B cell (primary cell): ENCODE measurements around the gene PREX1. TPM values are rescaled to one million over a fixed set of nuclear protein-coding genes. Genes with fewer than 3 reads are reported as not detected.
A peak's percentile ranks its signal among the peaks of the same experiment; 100 is the strongest.

Source experiments
- ATAC-seq: fragments of 200-7000 bp; cut with Tn5 transposase; one replicate; pipeline ENCODE4 v1.10.0; 2021; ENCODE audit warnings: low read depth, mild to moderate bottlenecking, moderate number of reproducible peaks, moderate library complexity
- CTCF ChIA-PET: fragments of 350-600 bp; sonication (Branson Sonifier 250); formaldehyde crosslinking; loops from one replicate; lab custom pipeline; 2021; ENCODE audit warnings: antibody characterized with exemption, inconsistent platforms; lab: Charles Lee
- POLR2A ChIA-PET: fragments of 350-600 bp; sonication (Branson Sonifier 250); formaldehyde crosslinking; loops from one replicate; lab custom pipeline; 2021; ENCODE audit warnings: antibody characterized with exemption; lab: Charles Lee
- DNase-seq: peaks from one replicate; pipeline ENCODE4 v3.0.0; 2013
- H2AFZ ChIP-seq: 2 replicates; pipeline ENCODE4 v1.6.1; 2012; ENCODE audit warnings: mild to moderate bottlenecking, low read depth, low read length; ENCODE audit not compliant: insufficient read depth, poor library complexity, severe bottlenecking
- H3K27ac ChIP-seq, 2 donors: 1 replicate in 1 of 2; 2 replicates in 1 of 2; pipeline ENCODE4 v1.5.1; 2012 to 2013; ENCODE audit warnings: low read length in 2 of 2, mild to moderate bottlenecking in 2 of 2, moderate library complexity in 1 of 2
- H3K27me3 ChIP-seq, 4 experiments: fragments of 200-600 bp in 1 of 4; sonication (generic) in 1 of 4; replicated peaks in 1 of 4; 1 replicate in 2 of 4; 2 replicates in 2 of 4; pipeline versions ENCODE4 v1.6.1 to v1.7.0; 2013 to 2016; ENCODE audit warnings: low read length in 3 of 4, mild to moderate bottlenecking in 2 of 4, mixed read lengths in 1 of 4, moderate library complexity in 1 of 4; ENCODE audit not compliant: insufficient read depth in 4 of 4, control insufficient read depth in 3 of 4; ENCODE audit errors: control extremely low read depth in 1 of 4
- H3K36me3 ChIP-seq, 2 experiments: replicated peaks in 1 of 2; 1 replicate in 1 of 2; 2 replicates in 1 of 2; pipeline versions ENCODE4 v1.6.1 to v1.7.1; 2013; ENCODE audit warnings: low read length in 1 of 2; ENCODE audit not compliant: insufficient read depth in 2 of 2, control insufficient read depth in 1 of 2; ENCODE audit errors: control extremely low read depth in 1 of 2, extremely low read depth in 1 of 2
- H3K4me1 ChIP-seq, 2 donors: fragments of 200-600 bp in 1 of 2; sonication (generic) in 1 of 2; 1 replicate in 1 of 2; 2 replicates in 1 of 2; pipeline versions ENCODE4 v1.5.1 to v1.6.1; 2013 to 2017; ENCODE audit warnings: low read length in 2 of 2; ENCODE audit not compliant: control insufficient read depth in 2 of 2, insufficient read depth in 2 of 2
- H3K4me2 ChIP-seq: replicated peaks from 2 replicates; pipeline ENCODE3; 2012; ENCODE audit warnings: mild to moderate bottlenecking, low read depth, low read length; ENCODE audit not compliant: poor library complexity, severe bottlenecking
- H3K4me3 ChIP-seq, 5 experiments: fragments of 200-600 bp in 1 of 5; sonication (generic) in 1 of 5; 1 replicate in 3 of 5; 2 replicates in 2 of 5; pipeline versions ENCODE4 v1.5.1 to v1.7.0; 2011 to 2016; ENCODE audit warnings: low read length in 4 of 5, mild to moderate bottlenecking in 4 of 5, low read depth in 2 of 5, control low read depth in 1 of 5, moderate library complexity in 1 of 5; ENCODE audit not compliant: insufficient read depth in 1 of 5; ENCODE audit errors: control extremely low read depth in 1 of 5, extremely low read depth in 1 of 5
- H3K79me2 ChIP-seq: fragments of 200-600 bp; sonication (generic); one replicate; pipeline ENCODE4 v1.6.0; 2016; ENCODE audit warnings: low read length; ENCODE audit not compliant: control insufficient read depth, insufficient read depth
- H3K9ac ChIP-seq: fragments of 200-600 bp; sonication (generic); 2 replicates; pipeline ENCODE4 v1.6.1; 2017; ENCODE audit warnings: mild to moderate bottlenecking, low read length, moderate library complexity
- H3K9me3 ChIP-seq, 3 donors: one replicate each; pipeline versions ENCODE4 v1.6.1 to v1.7.1; 2013; ENCODE audit warnings: low read length in 2 of 3; ENCODE audit not compliant: control insufficient read depth in 2 of 3, insufficient read depth in 1 of 3; ENCODE audit errors: control extremely low read depth in 1 of 3
- H4K20me1 ChIP-seq: 2 replicates; pipeline ENCODE4 v1.6.0; 2012; ENCODE audit warnings: mild to moderate bottlenecking, low read length; ENCODE audit not compliant: insufficient read depth, control insufficient read depth, poor library complexity, severe bottlenecking
- H3K27ac Mint-ChIP-seq: one replicate; pipeline ENCODE4 v1.8.0; 2021; ENCODE audit warnings: mixed read lengths
- H3K27me3 Mint-ChIP-seq: one replicate; pipeline ENCODE4 v1.8.0; 2021; ENCODE audit warnings: mixed read lengths
- H3K4me1 Mint-ChIP-seq: one replicate; pipeline ENCODE4 v1.8.0; 2021; ENCODE audit warnings: mixed read lengths
- H3K4me3 Mint-ChIP-seq: one replicate; pipeline ENCODE4 v1.8.0; 2021; ENCODE audit warnings: mixed read lengths
- H3K9me3 Mint-ChIP-seq: one replicate; pipeline ENCODE4 v1.8.0; 2022; ENCODE audit warnings: mixed read lengths; ENCODE audit not compliant: insufficient read depth
- EZH2 ChIP-seq: IDR thresholded peaks from 2 replicates; pipeline ENCODE4 v1.6.1; 2012; ENCODE audit warnings: borderline replicate concordance, low read depth, mild to moderate bottlenecking, moderate library complexity, low read length; ENCODE audit not compliant: insufficient read depth, poor library complexity, severe bottlenecking
- WGBS: methylation state at CpG from one replicate; pipeline ENCODE4 v1.1.5; 2013; ENCODE audit warnings: missing lambda C conversion rate; ENCODE audit not compliant: insufficient coverage; 5-methylcytosine and 5-hydroxymethylcytosine counted together
- intact Hi-C: fragments of 100-400 bp; cut with micrococcal nuclease; formaldehyde crosslinking; loops from one replicate; pipeline ENCODE4 v1.10.0; 2022
- polyA plus RNA-seq: library from polyadenylated mRNA; depleted of rRNA; stranded (reverse); fragments of >200 nt; gene quantifications from 2 replicates; pipeline ENCODE4 v1.2.3, GENCODE V29; 2012
- total RNA-seq, 2 donors: library from RNA; stranded (reverse); fragments of 120-200 nt in 1 of 2; gene quantifications; 1 replicate in 1 of 2; 2 replicates in 1 of 2; pipeline versions ENCODE4 v1.2.3 to v1.2.4, GENCODE V29; 2013 to 2022
- TF ChIP-seq, protein P1 (sequence below): fragments of 200-600 bp; IDR thresholded peaks from one replicate; pipeline ENCODE4 v1.8.0; 2022; ENCODE audit warnings: antibody characterized with exemption, mild to moderate bottlenecking

Gene PREX1
- total and polyA plus RNA-seq, 2 donors (not counting 1 experiment from before 2014, with no cell fraction given) = 79.1 to 99.4 TPM

DNA sequence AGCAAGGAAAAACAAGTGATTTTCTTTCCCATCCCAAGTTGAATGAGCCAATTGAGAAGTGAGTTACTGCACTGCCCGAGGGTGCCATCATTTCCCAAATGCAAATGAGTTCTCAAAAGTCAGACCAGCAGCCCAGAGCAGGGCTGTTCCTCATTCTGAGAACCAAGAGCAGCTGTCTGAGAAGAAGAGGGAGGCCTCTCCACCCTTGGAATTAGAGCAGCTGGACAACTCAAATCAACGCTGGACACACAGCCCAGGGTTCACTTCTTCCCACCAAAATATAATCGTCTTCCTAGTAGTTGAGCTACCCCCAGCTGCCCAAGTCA is 4.6 kb upstream of the PREX1 start:
- Mint-ChIP-seq H3K4me3 (peak overlapping the region; percentile 27), H3K27ac (peak overlapping the region; percentile 68), H3K27me3 (no peaks in the 10 kb centered on the region), H3K9me3 (no peaks in the 10 kb centered on the region), H3K4me1 (peaks cover 38% of the 10 kb centered on the region)
- Histone ChIP-seq H2AFZ (no peak overlapping the region), H3K9ac (no peak overlapping the region), H3K4me1 (peaks cover 22 to 30% of the 10 kb centered on the region in 2 donors), H3K79me2 (peaks cover 1% of the 10 kb centered on the region), H3K4me3 (no peak overlapping the region), H4K20me1 (peaks cover under 1% of the 10 kb centered on the region), H3K27me3 (no peaks in the 10 kb centered on the region), H3K4me2 (peak overlapping the region; percentile 53), H3K27ac (peak overlapping the region in 1 of 2 donors; percentile 54), H3K9me3 (no peaks in the 10 kb centered on the region), H3K36me3 (no peaks in the 10 kb centered on the region)
- POLR2A ChIA-PET = no interaction called here
- ATAC-seq (no peak), DNase-seq (peak; percentile 60)
- CTCF ChIA-PET = interaction anchor here (0.7 to 2.8 kb wide), 2 partner anchors 73 to 186 kb away, joined by 3 to 13 read pairs; no protein-coding TSS in a partner anchor
- TF ChIP-seq EZH2 = no peak
- TF ChIP-seq, protein P1, sequence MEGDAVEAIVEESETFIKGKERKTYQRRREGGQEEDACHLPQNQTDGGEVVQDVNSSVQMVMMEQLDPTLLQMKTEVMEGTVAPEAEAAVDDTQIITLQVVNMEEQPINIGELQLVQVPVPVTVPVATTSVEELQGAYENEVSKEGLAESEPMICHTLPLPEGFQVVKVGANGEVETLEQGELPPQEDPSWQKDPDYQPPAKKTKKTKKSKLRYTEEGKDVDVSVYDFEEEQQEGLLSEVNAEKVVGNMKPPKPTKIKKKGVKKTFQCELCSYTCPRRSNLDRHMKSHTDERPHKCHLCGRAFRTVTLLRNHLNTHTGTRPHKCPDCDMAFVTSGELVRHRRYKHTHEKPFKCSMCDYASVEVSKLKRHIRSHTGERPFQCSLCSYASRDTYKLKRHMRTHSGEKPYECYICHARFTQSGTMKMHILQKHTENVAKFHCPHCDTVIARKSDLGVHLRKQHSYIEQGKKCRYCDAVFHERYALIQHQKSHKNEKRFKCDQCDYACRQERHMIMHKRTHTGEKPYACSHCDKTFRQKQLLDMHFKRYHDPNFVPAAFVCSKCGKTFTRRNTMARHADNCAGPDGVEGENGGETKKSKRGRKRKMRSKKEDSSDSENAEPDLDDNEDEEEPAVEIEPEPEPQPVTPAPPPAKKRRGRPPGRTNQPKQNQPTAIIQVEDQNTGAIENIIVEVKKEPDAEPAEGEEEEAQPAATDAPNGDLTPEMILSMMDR = no peak
- 14% methylated on average over 1 of the region's 3 CpGs for WGBS
- intact Hi-C loops = no loop called here

DNA sequence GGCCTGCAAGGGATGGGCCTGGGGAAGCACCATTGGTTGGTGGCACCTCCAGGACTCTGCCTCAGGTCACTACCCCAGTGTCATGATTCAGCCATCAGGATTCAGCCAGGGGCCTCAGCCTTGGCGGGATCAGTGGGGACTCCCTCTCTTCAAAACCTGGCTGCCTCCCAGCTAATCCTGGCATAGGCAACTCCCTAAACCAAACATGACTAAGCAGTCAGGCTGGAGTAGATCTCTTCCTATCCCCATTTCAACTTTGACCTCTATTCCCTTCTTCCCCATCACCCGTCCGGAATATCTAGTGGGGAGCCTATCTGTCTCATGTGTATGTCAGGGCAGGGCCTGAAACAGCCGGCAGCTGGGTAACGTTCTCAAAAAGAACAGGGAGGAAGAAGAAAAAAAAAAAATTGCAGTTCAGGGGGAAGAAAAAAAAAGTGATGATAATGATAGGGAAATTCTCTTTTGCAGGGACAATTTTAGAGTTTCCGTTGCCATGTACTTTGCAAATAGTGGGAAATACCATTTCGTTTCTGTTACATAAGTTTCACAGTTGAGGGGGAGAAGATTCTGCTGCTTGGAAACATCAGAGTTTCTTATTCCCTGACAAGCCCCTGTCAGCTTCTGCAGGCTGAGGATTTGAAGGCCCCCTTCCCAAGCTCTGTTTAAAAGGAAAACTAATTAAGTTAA is 4.1 kb upstream of the PREX1 start:
- Histone ChIP-seq H3K4me2 (peak overlapping the region; percentile 53), H4K20me1 (peaks cover 6% of the 10 kb centered on the region), H2AFZ (no peak overlapping the region), H3K27me3 (no peaks in the 10 kb centered on the region), H3K4me3 (no peak overlapping the region), H3K4me1 (peaks cover 22 to 30% of the 10 kb centered on the region in 2 donors), H3K36me3 (no peaks in the 10 kb centered on the region), H3K79me2 (peaks cover 6% of the 10 kb centered on the region), H3K27ac (peak overlapping the region in 1 of 2 donors; percentile 54), H3K9me3 (no peaks in the 10 kb centered on the region), H3K9ac (no peak overlapping the region)
- intact Hi-C loops = no loop called here
- CTCF ChIA-PET = interaction anchor here (0.7 to 2.8 kb wide), 6 partner anchors 9 to 185 kb away, joined by 3 to 13 read pairs (median 4); no protein-coding TSS in a partner anchor
- TF ChIP-seq EZH2 = no peak
- TF ChIP-seq, protein P1 = no peak
- H3K27ac Mint-ChIP-seq = peak overlapping the region; percentile 68
- no peaks in the 10 kb centered on the region for H3K9me3 Mint-ChIP-seq
- no peaks in the 10 kb centered on the region for H3K27me3 Mint-ChIP-seq
- no peak for DNase-seq
- POLR2A ChIA-PET = interaction anchor here (0.8 to 2.0 kb wide), 2 partner anchors 9 to 14 kb away, joined by 3 to 6 read pairs; no protein-coding TSS in a partner anchor
- peaks cover 37% of the 10 kb centered on the region for H3K4me1 Mint-ChIP-seq
- no peak for ATAC-seq
- WGBS = 25% methylated on average over 3 of the region's 7 CpGs
- H3K4me3 Mint-ChIP-seq = peak overlapping the region; percentile 27
